GM18505 (cell line): ENCODE data around the gene ADGRL4.
"Not testable (repeated sequence)": the region's sequence is repeated elsewhere in the genome, so short reads cannot be mapped to it uniquely, and the experiment has no call there.

Source experiments
- ATAC-seq: cut with Tn5 transposase; IDR thresholded peaks from one replicate; pipeline ENCODE4 v1.9.1; 2021; ENCODE audit not compliant: unreplicated experiment
- POLR2A ChIP-seq: IDR thresholded peaks from 4 replicates; pipeline ENCODE4 v1.6.1; 2011; ENCODE audit warnings: borderline replicate concordance; ENCODE audit not compliant: insufficient read depth, insufficient read length; ENCODE audit errors: extremely low read depth

Gene ADGRL4

GRCh38 chr1:78996791-78997190, 9.7 kb downstream of the ADGRL4 start:
- TF ChIP-seq POLR2A = no peak
- ATAC-seq = no peak

GRCh38 chr1:78987042-78987441, 19.5 kb downstream of the ADGRL4 start:
- TF ChIP-seq POLR2A = no peak
- no peak for ATAC-seq

- TF ChIP-seq POLR2A = no peak
- ATAC-seq = no peak
These were observed 26.0 kb downstream of the ADGRL4 start for GRCh38 chr1:78980511-78980910.

- no peak for TF ChIP-seq POLR2A
- ATAC-seq = no peak
These were observed 33.8 kb downstream of the ADGRL4 start for GRCh38 chr1:78972723-78973122.

GRCh38 chr1:78967091-78967490, 39.4 kb downstream of the ADGRL4 start:
- not testable (repeated sequence) for ATAC-seq

GRCh38 chr1:78958711-78959110, 47.8 kb downstream of the ADGRL4 start:
- no peak for ATAC-seq
- TF ChIP-seq POLR2A = no peak

- ATAC-seq = no peak
- no peak for TF ChIP-seq POLR2A
These were observed 55.7 kb downstream of the ADGRL4 start for GRCh38 chr1:78950826-78951225.

GRCh38 chr1:78949227-78949626, 57.3 kb downstream of the ADGRL4 start:
- TF ChIP-seq POLR2A = no peak
- ATAC-seq = no peak

GRCh38 chr1:78919150-78919549, 87.4 kb downstream of the ADGRL4 start:
- no peak for ATAC-seq
- TF ChIP-seq POLR2A = no peak

- no peak for TF ChIP-seq POLR2A
- ATAC-seq = no peak
These were observed 88.4 kb downstream of the ADGRL4 start for GRCh38 chr1:78918157-78918556.

- ATAC-seq = no peak
- no peak for TF ChIP-seq POLR2A
These were observed 89.5 kb downstream of the ADGRL4 start for GRCh38 chr1:78916986-78917385.

GRCh38 chr1:78913950-78914349, 92.6 kb downstream of the ADGRL4 start:
- no peak for TF ChIP-seq POLR2A
- ATAC-seq = no peak

GRCh38 chr1:78911956-78912880, 94.3 kb downstream of the ADGRL4 start:
- no peak for TF ChIP-seq POLR2A
- ATAC-seq = no peak

GRCh38 chr1:78902641-78903040, 103.9 kb downstream of the ADGRL4 start:
- ATAC-seq = no peak
- no peak for TF ChIP-seq POLR2A
